Measurements from ENCODE around the gene HDC.

HDC gene

DNA sequence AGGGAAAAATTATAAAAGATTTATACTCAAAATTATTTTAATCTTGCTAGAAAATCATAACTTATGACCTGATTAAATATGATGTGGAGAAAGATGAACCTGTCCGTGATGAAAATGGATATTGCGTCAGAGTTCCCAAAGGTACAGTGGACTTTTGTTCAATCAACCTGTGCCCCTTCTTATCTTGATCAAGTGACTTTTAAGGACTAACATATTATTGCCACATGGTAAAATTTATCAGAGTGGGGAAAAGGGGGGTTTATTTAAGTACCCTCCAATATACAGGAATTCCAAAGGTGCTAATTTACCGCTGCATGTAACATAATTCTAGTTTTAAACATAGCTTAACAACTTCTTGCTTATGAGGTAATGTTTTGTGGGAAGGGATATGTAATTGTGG, 39.6 kb downstream of the HDC start:
- DNase-seq (ENCODE audit: low spot score) = no peak

DNA sequence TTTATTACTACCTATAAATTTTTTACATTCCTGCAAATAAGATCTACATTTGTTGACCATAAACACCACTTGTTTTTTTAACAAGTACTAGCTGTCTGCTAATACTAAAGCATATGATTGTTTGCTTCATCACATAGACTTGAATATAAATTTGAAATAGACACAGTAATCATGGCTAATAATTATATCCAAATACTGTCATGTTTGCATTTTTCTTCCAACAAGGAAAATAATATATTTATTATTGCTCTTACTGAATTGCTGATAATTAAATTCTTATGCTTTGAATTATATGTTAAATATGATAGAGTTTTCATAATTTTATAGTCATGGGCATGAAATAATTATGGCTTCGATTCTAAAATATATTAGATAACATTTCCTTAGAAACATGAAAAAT, 40.5 kb downstream of the HDC start:
- DNase-seq (ENCODE audit: low spot score) = no peak

- DNase-seq (ENCODE audit: low spot score) = no peak
Measured at GRCh38 chr15:50224606-50225005, 40.9 kb downstream of the HDC start.

- no peak for DNase-seq (ENCODE audit: low spot score)
Measured at GRCh38 chr15:50222181-50222580, 43.3 kb downstream of the HDC start.

DNA sequence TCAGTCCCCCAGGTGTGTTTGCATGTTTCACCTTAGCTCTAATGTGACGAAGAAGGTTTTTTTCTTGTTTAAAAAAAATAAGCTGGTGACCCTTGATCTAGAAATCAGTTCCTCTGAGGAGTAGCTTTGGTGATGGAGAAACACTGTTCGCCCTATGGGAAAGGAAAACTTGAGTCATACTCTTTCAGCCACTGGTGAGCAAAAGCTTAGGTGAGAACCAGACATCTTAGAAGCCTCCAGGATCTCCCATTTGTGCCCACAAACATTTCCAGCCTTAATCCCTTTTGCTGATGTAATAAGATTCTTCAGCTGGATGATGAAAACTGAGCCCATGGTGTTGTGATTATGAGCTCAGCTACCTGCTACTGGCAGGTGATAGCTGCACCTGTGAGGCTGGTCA, 45.7 kb downstream of the HDC start:
- DNase-seq (ENCODE audit: low spot score) = no peak

GRCh38 chr15:50218691-50219090, 46.8 kb downstream of the HDC start:
- no peak for DNase-seq (ENCODE audit: low spot score)

DNA sequence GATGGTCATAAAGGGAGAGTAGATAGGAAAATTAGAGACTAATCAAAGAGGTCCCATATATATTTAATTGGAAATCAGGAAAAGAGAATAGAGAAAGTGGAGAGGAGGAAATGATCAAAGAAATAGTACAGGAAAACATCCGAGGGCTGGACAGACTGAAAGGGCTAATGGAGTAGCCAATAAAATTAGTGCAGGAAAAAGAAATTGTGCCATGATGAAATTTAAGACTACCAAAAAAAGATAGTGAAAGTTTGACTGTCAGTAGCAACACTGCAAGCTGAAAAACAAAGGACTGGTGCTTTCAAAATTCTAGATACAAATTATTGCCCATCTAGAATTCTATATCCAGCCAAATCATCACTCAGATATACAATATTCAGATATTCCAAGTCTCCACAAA, 47.2 kb downstream of the HDC start:
- no peak for DNase-seq (ENCODE audit: low spot score)

- no peak for DNase-seq (ENCODE audit: low spot score)
Measured at GRCh38 chr15:50210462-50211157, 54.9 kb downstream of the HDC start.

DNA sequence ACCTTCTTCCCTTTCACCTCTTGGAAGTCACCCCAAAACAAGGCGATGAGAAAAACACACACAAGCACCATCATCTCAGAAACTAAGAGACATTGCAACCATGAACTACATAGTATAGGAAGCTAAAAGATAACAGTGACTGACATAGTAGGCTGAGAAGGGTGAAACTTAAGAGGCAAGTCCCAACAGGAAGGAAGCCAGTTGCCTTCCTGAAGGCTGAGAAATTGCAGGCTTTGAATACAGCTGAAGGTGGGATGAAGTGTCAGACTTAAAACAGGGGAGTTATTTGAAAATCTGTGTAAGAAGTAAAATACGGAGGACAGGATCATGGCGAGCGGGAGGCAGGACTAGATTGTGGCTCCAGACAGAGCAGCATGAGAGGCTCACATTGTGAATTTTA, 55.7 kb downstream of the HDC start:
- DNase-seq (ENCODE audit: low spot score) = no peak

DNA sequence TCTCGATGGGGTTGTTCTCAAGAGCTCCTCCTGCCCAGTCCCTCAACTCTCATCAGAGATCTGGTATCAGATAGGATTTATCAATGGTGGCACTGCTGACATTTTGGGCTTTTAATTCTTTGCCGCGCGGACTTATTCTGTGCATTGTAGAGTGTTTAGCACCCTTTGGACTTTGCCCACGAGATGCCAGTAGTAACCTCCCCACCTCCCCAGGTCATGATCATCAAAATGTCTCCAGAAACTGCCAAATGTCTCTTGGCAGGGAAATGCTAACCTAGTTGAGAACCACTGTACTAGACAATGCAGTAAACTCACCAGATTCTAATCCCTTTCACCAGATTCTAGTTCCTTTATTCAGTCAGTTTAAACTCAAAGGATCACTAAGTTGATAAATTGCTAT, 59.5 kb downstream of the HDC start:
- no peak for DNase-seq (ENCODE audit: low spot score)

DNA sequence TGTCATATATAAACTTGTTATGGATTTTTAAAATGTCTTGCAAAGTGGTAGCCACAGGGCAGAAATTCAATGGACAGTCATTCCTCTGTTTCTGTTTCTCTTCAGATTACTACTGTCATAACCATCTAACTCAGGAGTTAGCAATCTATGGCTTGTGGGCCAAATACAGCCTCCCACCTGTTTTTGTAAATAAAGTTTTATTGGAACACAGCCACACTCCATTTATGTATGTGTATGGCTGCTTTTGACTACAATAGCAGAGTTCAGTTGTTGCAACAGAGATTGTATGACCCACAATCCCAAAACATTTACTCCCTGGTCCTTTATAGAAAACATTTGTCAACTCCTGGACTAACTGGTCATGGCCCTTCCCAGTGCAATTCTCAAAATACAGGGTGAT, 63.5 kb downstream of the HDC start:
- no peak for DNase-seq (ENCODE audit: low spot score)

DNA sequence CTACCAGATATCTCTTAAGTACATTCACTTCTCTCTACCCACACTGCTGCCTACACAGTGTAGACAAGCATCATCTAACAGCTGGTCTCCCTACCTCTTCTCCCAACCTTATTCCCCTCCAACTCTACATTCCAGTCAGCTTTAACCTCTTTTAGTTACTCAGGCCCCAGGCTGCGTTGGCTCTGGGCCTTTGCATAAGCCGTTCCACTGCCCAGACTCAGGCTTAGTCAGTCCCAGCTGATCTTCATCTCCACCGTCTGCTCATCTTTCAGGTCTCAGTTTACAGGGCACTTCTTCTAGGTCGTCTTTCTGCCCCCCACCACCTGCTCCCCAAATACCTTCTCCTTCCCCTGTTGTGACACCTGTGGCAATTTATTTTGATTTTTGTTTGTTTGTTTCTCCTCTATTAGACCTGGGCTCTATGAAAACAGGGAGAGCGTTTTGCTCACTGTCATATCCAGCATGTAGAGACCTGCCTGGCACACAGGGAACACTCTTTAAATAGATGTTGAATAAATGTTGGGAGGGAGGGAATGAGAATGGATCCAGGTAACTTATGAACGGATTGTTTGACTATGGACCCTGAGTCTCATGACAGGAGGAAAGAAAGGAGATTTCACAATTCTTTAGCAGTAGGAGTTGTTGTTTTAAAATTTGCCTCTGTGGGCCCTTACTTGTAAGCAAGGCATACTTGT, 72.5 kb downstream of the HDC start:
- DNase-seq (ENCODE audit: low spot score) = no peak

GRCh38 chr15:50192164-50192563, 73.4 kb downstream of the HDC start:
- DNase-seq (ENCODE audit: low spot score) = no peak
